H1 (cell line): Measurements from ENCODE around the gene NSL1. TPM values are rescaled to one million over a fixed set of nuclear protein-coding genes. Genes with fewer than 3 reads are reported as not detected.

ENCODE experiments used
- CTCF ChIA-PET: fragments of 300-600 bp; sonication (Branson Sonifier 250); formaldehyde crosslinking; loops from one replicate; lab custom pipeline; 2021; ENCODE audit not compliant: partially characterized antibody; lab: Charles Lee
- POLR2A ChIA-PET: fragments of 300-600 bp; sonication (Branson Sonifier 250); formaldehyde crosslinking; loops from one replicate; lab custom pipeline; 2021; ENCODE audit warnings: inconsistent platforms; ENCODE audit not compliant: partially characterized antibody; lab: Charles Lee
- DNase-seq, 2 experiments: peaks; one replicate each; pipeline versions ENCODE4 v3.0.0 to v3.0.0-alpha.2; 2010 to 2022; ENCODE audit warnings: low spot score in 2 of 2, low read depth in 1 of 2, mixed read lengths in 1 of 2
- FAIRE-seq: peaks from 2 replicates; lab custom pipeline; 2011; peaks lifted over from hg19 to GRCh38; lab: Jason Lieb, UNC
- H2AFZ ChIP-seq: 2 replicates; pipeline ENCODE4 v1.8.1; 2012; ENCODE audit warnings: low read length, inconsistent platforms
- H2AK5ac ChIP-seq: 2 replicates; pipeline ENCODE4 v1.6.1; 2013; ENCODE audit warnings: low read depth, low read length
- H2BK120ac ChIP-seq: replicated peaks from 2 replicates; pipeline ENCODE3; 2013; ENCODE audit warnings: low read depth, low read length, inconsistent platforms
- H2BK12ac ChIP-seq: 2 replicates; pipeline ENCODE4 v1.6.1; 2013; ENCODE audit warnings: low read depth, low read length
- H2BK15ac ChIP-seq: 2 replicates; pipeline ENCODE4 v1.6.1; 2013; ENCODE audit warnings: low read length
- H2BK20ac ChIP-seq: 2 replicates; pipeline ENCODE4 v1.6.1; 2013; ENCODE audit warnings: low read length
- H2BK5ac ChIP-seq: 2 replicates; pipeline ENCODE4 v1.6.1; 2013; ENCODE audit warnings: low read depth, low read length
- H3K14ac ChIP-seq: 2 replicates; pipeline ENCODE4 v1.6.1; 2013; ENCODE audit warnings: inconsistent platforms; ENCODE audit not compliant: insufficient read length
- H3K18ac ChIP-seq: 2 replicates; pipeline ENCODE4 v1.6.1; 2013; ENCODE audit warnings: low read length; ENCODE audit errors: extremely low read depth
- H3K23ac ChIP-seq: 2 replicates; pipeline ENCODE4 v1.6.1; 2013; ENCODE audit warnings: inconsistent platforms; ENCODE audit not compliant: insufficient read length
- H3K23me2 ChIP-seq: 2 replicates; pipeline ENCODE4 v1.6.1; 2013; ENCODE audit warnings: low read depth, low read length
- H3K27ac ChIP-seq: 2 replicates; pipeline ENCODE4 v1.6.1; 2011; ENCODE audit warnings: low read depth, low read length, inconsistent platforms
- H3K27me3 ChIP-seq, 4 experiments: replicated peaks in 1 of 4; 1 replicate in 1 of 4; 2 replicates in 3 of 4; pipeline versions ENCODE4 v1.6.1 to v1.8.1; 2011 to 2013; ENCODE audit warnings: low read length in 3 of 4, mild to moderate bottlenecking in 3 of 4, inconsistent platforms in 2 of 4, mixed read lengths in 2 of 4, moderate library complexity in 1 of 4; ENCODE audit not compliant: control insufficient read depth in 3 of 4, insufficient read depth in 3 of 4; ENCODE audit errors: extremely low read depth in 1 of 4
- H3K36me3 ChIP-seq, 4 experiments: 2 replicates each; pipeline versions ENCODE4 v1.6.1 to v1.8.1; 2011 to 2013; ENCODE audit warnings: mild to moderate bottlenecking in 4 of 4, low read length in 3 of 4, moderate library complexity in 2 of 4, control low read depth in 1 of 4, inconsistent platforms in 1 of 4; ENCODE audit not compliant: insufficient read depth in 4 of 4, control insufficient read depth in 2 of 4
- H3K4ac ChIP-seq: replicated peaks from 2 replicates; pipeline ENCODE3; 2013; ENCODE audit warnings: low read length, low read depth, mixed read lengths, inconsistent platforms; ENCODE audit not compliant: insufficient read length
- H3K4me1 ChIP-seq, 4 experiments: replicated peaks in 1 of 4; 1 replicate in 1 of 4; 2 replicates in 3 of 4; pipeline versions ENCODE4 v1.6.1 to v1.8.1; 2011 to 2013; ENCODE audit warnings: low read length in 3 of 4, inconsistent platforms in 2 of 4, mixed read lengths in 1 of 4; ENCODE audit not compliant: insufficient read depth in 4 of 4, control insufficient read depth in 3 of 4
- H3K4me2 ChIP-seq, 2 experiments: 2 replicates each; pipeline versions ENCODE4 v1.6.1 to v1.8.1; 2011 to 2013; ENCODE audit warnings: low read depth in 2 of 2, low read length in 2 of 2, control low read depth in 1 of 2, inconsistent platforms in 1 of 2, mild to moderate bottlenecking in 1 of 2; ENCODE audit not compliant: insufficient read depth in 1 of 2
- H3K4me3 ChIP-seq, 4 experiments: fragments of 200-600, 300-600 bp in 1 of 4; sonication (generic), shearing (Covaris generic), sonication (Bioruptor Twin) in 1 of 4; 2 replicates each; pipeline versions ENCODE4 v1.5.1 to v1.8.1; 2011 to 2016; ENCODE audit warnings: low read length in 4 of 4, low read depth in 3 of 4, control low read depth in 2 of 4, inconsistent platforms in 2 of 4, mild to moderate bottlenecking in 2 of 4, mixed read lengths in 1 of 4, moderate library complexity in 1 of 4; ENCODE audit not compliant: insufficient read depth in 2 of 4; ENCODE audit errors: extremely low read depth in 1 of 4
- H3K56ac ChIP-seq: replicated peaks from 2 replicates; pipeline ENCODE3; 2013; ENCODE audit warnings: low read depth, mild to moderate bottlenecking, mixed read lengths, low read length, inconsistent platforms; ENCODE audit not compliant: insufficient read length
- H3K79me1 ChIP-seq: 2 replicates; pipeline ENCODE4 v1.6.1; 2013; ENCODE audit warnings: low read depth, low read length, control low read depth
- H3K79me2 ChIP-seq, 2 experiments: 2 replicates each; pipeline versions ENCODE4 v1.6.1 to v1.8.1; 2012 to 2013; ENCODE audit warnings: low read length in 2 of 2, mild to moderate bottlenecking in 2 of 2, inconsistent platforms in 1 of 2; ENCODE audit not compliant: insufficient read depth in 2 of 2, control insufficient read depth in 1 of 2
- H3K9ac ChIP-seq, 4 experiments: replicated peaks in 1 of 4; 1 replicate in 1 of 4; 2 replicates in 3 of 4; pipeline versions ENCODE4 v1.6.1 to v1.8.1; 2011 to 2013; ENCODE audit warnings: low read depth in 3 of 4, low read length in 3 of 4, control low read depth in 2 of 4, mild to moderate bottlenecking in 2 of 4, moderate library complexity in 2 of 4, inconsistent platforms in 1 of 4; ENCODE audit errors: extremely low read depth in 1 of 4
- H3K9me3 ChIP-seq, 2 experiments: 2 replicates each; pipeline versions ENCODE4 v1.6.1 to v1.8.1; 2012 to 2013; ENCODE audit warnings: mild to moderate bottlenecking in 2 of 2, moderate library complexity in 2 of 2, control low read depth in 1 of 2, inconsistent platforms in 1 of 2, low read depth in 1 of 2, low read length in 1 of 2, mixed read lengths in 1 of 2; ENCODE audit not compliant: insufficient read depth in 2 of 2
- H4K20me1 ChIP-seq, 2 experiments: replicated peaks in 1 of 2; 2 replicates each; pipeline versions ENCODE3 to v1.8.1; 2011 to 2013; ENCODE audit warnings: inconsistent platforms in 2 of 2, low read length in 2 of 2, mild to moderate bottlenecking in 1 of 2; ENCODE audit not compliant: insufficient read depth in 2 of 2, control insufficient read depth in 1 of 2
- H4K5ac ChIP-seq: 2 replicates; pipeline ENCODE4 v1.6.1; 2013; ENCODE audit warnings: low read length, low read depth, mixed read lengths, inconsistent platforms; ENCODE audit not compliant: insufficient read length
- H4K8ac ChIP-seq: 2 replicates; pipeline ENCODE4 v1.8.0; 2013; ENCODE audit warnings: mild to moderate bottlenecking, moderate library complexity, low read length, inconsistent platforms; ENCODE audit not compliant: insufficient read depth; ENCODE audit errors: extremely low read depth
- H4K91ac ChIP-seq: replicated peaks from 2 replicates; pipeline ENCODE3; 2013; ENCODE audit warnings: low read length, mixed read lengths, inconsistent platforms; ENCODE audit not compliant: insufficient read length
- BRCA1 ChIP-seq: IDR thresholded peaks from 2 replicates; pipeline ENCODE4 v1.6.1; 2012; ENCODE audit warnings: low read depth, low read length, improper control_type of control experiment
- CBX8 ChIP-seq: fragments of 300-800, 300-1000 bp; sonication (generic); IDR thresholded peaks from 2 replicates; pipeline ENCODE4 v1.7.1; 2016; ENCODE audit warnings: low read depth, low read length, borderline replicate concordance
- CHD1 ChIP-seq: IDR thresholded peaks from 2 replicates; pipeline ENCODE4 v1.6.1; 2012; ENCODE audit warnings: low read depth, low read length, improper control_type of control experiment
- HDAC6 ChIP-seq: IDR thresholded peaks from one replicate; pipeline ENCODE4 v1.7.1; 2012; ENCODE audit warnings: low read depth, mild to moderate bottlenecking, inconsistent platforms, low read length, moderate library complexity
- RAD21 ChIP-seq, 2 experiments: IDR thresholded peaks in 1 of 2; conservative IDR thresholded peaks in 1 of 2; 2 replicates each; pipeline ENCODE4 v1.6.1; 2011; ENCODE audit warnings: low read depth in 2 of 2, low read length in 2 of 2, improper control_type of control experiment in 1 of 2, inconsistent platforms in 1 of 2, mild to moderate bottlenecking in 1 of 2, moderate library complexity in 1 of 2
- SRF ChIP-seq: IDR thresholded peaks from 2 replicates; pipeline ENCODE4 v1.6.1; 2011; ENCODE audit warnings: mild to moderate bottlenecking, low read depth, low read length, moderate library complexity
- WGBS, 2 experiments: shearing (Covaris generic) in 1 of 2; methylation state at CpG; one replicate each; pipeline versions ENCODE4 v1.1.6 to v1.1.7; 2013 to 2015; ENCODE audit warnings: low lambda C conversion rate in 2 of 2, mixed read lengths in 2 of 2, inconsistent platforms in 1 of 2, low coverage in 1 of 2, missing lambda C conversion rate in 1 of 2; ENCODE audit not compliant: insufficient replicate concordance in 2 of 2, insufficient coverage in 1 of 2, insufficient read length in 1 of 2; ENCODE audit errors: extremely low coverage in 1 of 2, missing lambda C conversion rate in 1 of 2; 5-methylcytosine and 5-hydroxymethylcytosine counted together
- polyA plus RNA-seq, 7 experiments: library from polyadenylated mRNA; depleted of rRNA in 3 of 7; stranded (reverse) in 5 of 7; unstranded in 2 of 7; fragments of >200 nt in 5 of 7; fragments of 200-250 nt in 2 of 7; gene quantifications; 1 replicate in 5 of 7; 2 replicates in 1 of 7; 4 replicates in 1 of 7; pipeline versions ENCODE4 v1.2.1 to v1.2.3, GENCODE V29; 2011 to 2013; ENCODE audit warnings: missing spikeins in 2 of 7, mixed read lengths in 2 of 7
- total RNA-seq: library from RNA; stranded (reverse); fragmentation: NEBNext Ultra II Directional; extraction: Animal tissue kit (Norgen Biotek cat#: 25700); gene quantifications from 2 replicates; pipeline ENCODE4 v1.2.1, GENCODE V29; 2021

Gene NSL1
- total and polyA plus RNA-seq, 2 of the 8 experiments (the other 6 are each of a cell fraction or from before 2014, with no cell fraction given), result 25.4 to 51.7 TPM

DNA sequence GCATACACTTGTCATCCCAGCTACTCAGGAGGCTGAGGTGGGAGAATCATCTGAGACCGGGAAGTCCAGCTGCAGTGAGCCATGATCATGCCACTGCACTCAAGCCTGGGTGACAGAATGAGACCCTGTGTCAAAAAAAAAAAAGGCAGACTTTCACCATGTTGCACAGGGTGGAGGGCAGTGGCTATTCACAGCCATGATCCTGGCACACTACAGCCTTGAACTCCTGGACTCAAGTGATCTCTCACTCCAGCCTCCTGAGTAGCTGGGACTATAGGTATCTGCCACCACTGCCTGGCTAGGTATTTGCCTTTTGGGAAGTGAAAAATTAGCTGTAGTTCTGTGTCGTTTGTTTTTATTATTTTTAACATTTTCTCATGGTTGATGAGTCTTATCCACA is 36.8 kb upstream of the NSL1 start:
- H4K5ac ChIP-seq, result no peak overlapping the region
- FAIRE-seq, result no peak
- H3K4me3 ChIP-seq, result no peak overlapping the region
- no peaks in the 10 kb centered on the region for H3K79me2 ChIP-seq
- no peak for TF ChIP-seq RAD21 (IDR thresholded peaks at IDR 0.05 in 1 of 2, conservative IDR thresholded peaks at IDR 0.05 in 1 of 2; ENCODE audit: low read depth in 2 of 2, low read length in 2 of 2)
- TF ChIP-seq CHD1, result no peak
- TF ChIP-seq CBX8, result no peak
- TF ChIP-seq HDAC6, result no peak
- TF ChIP-seq BRCA1, result no peak
- no peak for TF ChIP-seq SRF
- H2BK120ac ChIP-seq, result no peak overlapping the region
- H3K4me2 ChIP-seq, result no peak overlapping the region
- no peak overlapping the region for H3K27ac ChIP-seq
- H3K4ac ChIP-seq, result no peak overlapping the region
- no peaks in the 10 kb centered on the region for H3K23me2 ChIP-seq
- H2BK20ac ChIP-seq, result no peak overlapping the region
- no peak overlapping the region for H2BK15ac ChIP-seq
- H4K8ac ChIP-seq, result no peak overlapping the region
- H2BK5ac ChIP-seq, result no peak overlapping the region
- H3K36me3 ChIP-seq, result no peaks in the 10 kb centered on the region; a peak in 1 of 8 replicates
- H3K27me3 ChIP-seq, result no peaks in the 10 kb centered on the region
- H3K23ac ChIP-seq, result no peak overlapping the region
- H2AFZ ChIP-seq, result no peak overlapping the region
- H3K14ac ChIP-seq, result no peak overlapping the region
- no peaks in the 10 kb centered on the region for H4K20me1 ChIP-seq
- no peak overlapping the region for H3K56ac ChIP-seq
- 88% methylated on average over 2 of the region's 2 CpGs; no CpG with 5 or more reads in 1 of the 2 experiments for WGBS, 2 experiments
- H2AK5ac ChIP-seq, result no peak overlapping the region
- CTCF ChIA-PET, result interaction anchor here (0.9 to 2.9 kb wide), 3 partner anchors 9 to 88 kb away, joined by 3 to 12 read pairs (median 3); no protein-coding TSS in a partner anchor
- DNase-seq, result no peak
- H3K9ac ChIP-seq, result no peak overlapping the region
- H3K4me1 ChIP-seq, result peaks cover 0 to 2% (median 0%) of the 10 kb centered on the region in 4 experiments; a peak in 1 of 7 replicates
- no peak overlapping the region for H4K91ac ChIP-seq
- no peaks in the 10 kb centered on the region for H3K79me1 ChIP-seq
- H3K18ac ChIP-seq, result no peak overlapping the region
- H3K9me3 ChIP-seq, result no peaks in the 10 kb centered on the region
- no peak overlapping the region for H2BK12ac ChIP-seq
- POLR2A ChIA-PET, result interaction anchor here (0.6 to 2.3 kb wide), 6 partner anchors 10 to 71 kb away, joined by 3 to 8 read pairs (median 4); no protein-coding TSS in a partner anchor
